ENCODE data around the gene GRK5. TPM values are rescaled to one million over a fixed set of nuclear protein-coding genes. Genes with fewer than 3 reads are reported as not detected.

GRK5 gene
- total RNA-seq, 1 experiment from 2014 or later: 1.2 TPM

DNA sequence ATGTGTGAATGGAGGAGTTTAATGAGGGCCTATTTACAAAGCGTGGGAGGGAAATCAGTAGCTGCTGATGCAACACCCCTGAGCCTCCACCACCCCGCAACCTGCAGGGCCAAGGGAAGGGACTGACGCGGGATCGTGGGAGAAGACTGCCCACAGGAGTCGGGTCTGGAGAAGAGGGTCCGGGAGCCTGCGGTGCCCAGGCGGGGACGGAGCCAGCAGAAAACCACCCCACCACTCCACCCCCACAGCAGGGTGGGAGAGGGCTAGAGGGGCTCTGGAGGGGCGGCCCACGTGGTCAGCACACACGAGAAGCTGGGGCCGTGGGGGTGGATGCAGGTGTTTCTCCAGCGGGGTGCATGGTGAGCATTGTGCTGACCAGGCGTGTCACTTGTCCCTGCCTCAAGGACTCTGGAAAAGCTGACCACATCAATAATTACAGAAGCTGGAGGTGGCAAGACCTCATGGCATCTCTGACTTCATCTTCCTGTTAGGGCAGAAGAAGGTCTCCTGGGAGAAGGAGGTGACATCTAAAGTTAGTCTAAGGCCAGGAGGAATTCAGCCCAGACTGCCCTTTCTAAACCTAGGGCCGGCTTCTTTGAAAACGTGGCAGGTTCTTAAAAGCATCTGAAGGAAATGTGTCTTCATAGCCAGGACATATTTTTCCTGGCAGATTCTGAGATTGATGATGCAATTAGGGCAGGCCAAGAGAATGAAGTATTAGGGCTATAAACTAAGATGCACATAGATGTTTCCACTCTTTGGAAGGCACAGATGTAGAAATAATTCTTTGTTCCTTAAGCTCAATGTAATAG, 184.3 kb downstream of the GRK5 start:
- Mint-ChIP-seq H3K4me1 (0 out of 4 replicates have a peak, but pooled peaks cover 0 to 3% of the 10 kb centered on the region in 2 experiments), H3K27ac (no peak overlapping the region; a peak in 1 of 7 replicates), H3K27me3 (ENCODE audit: low read depth) (peaks cover 2% of the 10 kb centered on the region), H3K4me3 (no peak overlapping the region), H3K9me3 (peaks cover 0 to 2% of the 10 kb centered on the region in 2 experiments; a peak in 2 of 5 replicates), H3K36me3 (ENCODE audit: insufficient read depth in 1 of 3, low read depth in 3 of 3) (no peaks in the 10 kb centered on the region)
- H3K14ac ChIP-seq (ENCODE audit: insufficient read depth, low read length): peak overlapping the region; percentile 25; the same call in 1 of the 2 replicates
- no peak overlapping the region for H4K91ac ChIP-seq (ENCODE audit: insufficient read length, low read depth, low read length)
- no peak overlapping the region for H2AK5ac ChIP-seq (ENCODE audit: insufficient read length, low read length)
- H3T11ph ChIP-seq (ENCODE audit: low read length): no peak overlapping the region
- TF ChIP-seq, protein P1, sequence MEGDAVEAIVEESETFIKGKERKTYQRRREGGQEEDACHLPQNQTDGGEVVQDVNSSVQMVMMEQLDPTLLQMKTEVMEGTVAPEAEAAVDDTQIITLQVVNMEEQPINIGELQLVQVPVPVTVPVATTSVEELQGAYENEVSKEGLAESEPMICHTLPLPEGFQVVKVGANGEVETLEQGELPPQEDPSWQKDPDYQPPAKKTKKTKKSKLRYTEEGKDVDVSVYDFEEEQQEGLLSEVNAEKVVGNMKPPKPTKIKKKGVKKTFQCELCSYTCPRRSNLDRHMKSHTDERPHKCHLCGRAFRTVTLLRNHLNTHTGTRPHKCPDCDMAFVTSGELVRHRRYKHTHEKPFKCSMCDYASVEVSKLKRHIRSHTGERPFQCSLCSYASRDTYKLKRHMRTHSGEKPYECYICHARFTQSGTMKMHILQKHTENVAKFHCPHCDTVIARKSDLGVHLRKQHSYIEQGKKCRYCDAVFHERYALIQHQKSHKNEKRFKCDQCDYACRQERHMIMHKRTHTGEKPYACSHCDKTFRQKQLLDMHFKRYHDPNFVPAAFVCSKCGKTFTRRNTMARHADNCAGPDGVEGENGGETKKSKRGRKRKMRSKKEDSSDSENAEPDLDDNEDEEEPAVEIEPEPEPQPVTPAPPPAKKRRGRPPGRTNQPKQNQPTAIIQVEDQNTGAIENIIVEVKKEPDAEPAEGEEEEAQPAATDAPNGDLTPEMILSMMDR (conservative IDR thresholded peaks at IDR 0.05): no peak
- no peaks in the 10 kb centered on the region for H3K9me3 ChIP-seq (ENCODE audit: control insufficient read depth, low read depth, low read length)
- H2AFZ ChIP-seq (ENCODE audit: low read length): no peak overlapping the region
- no peak overlapping the region for H2BK12ac ChIP-seq (ENCODE audit: insufficient read length, low read depth, low read length)
- no peak overlapping the region for H3K18ac ChIP-seq (ENCODE audit: insufficient read length, low read depth, low read length)
- WGBS (ENCODE audit: extremely low coverage, insufficient read length, low lambda C conversion rate): no CpG with 5 or more reads among the region's 18 CpGs
- H3K27me3 ChIP-seq (ENCODE audit: insufficient read depth, low read length): no peaks in the 10 kb centered on the region
- no peak overlapping the region for H4K5ac ChIP-seq (ENCODE audit: insufficient read length, low read depth, low read length)
- H3K4me2 ChIP-seq (ENCODE audit: insufficient read depth, insufficient read length, low read length): no peak overlapping the region
- H3K9ac ChIP-seq (ENCODE audit: extremely low read depth, insufficient read length, low read length): no peak overlapping the region
- H2BK5ac ChIP-seq (ENCODE audit: insufficient read length, low read length): no peak overlapping the region
- H3K56ac ChIP-seq (ENCODE audit: insufficient read length, low read depth, low read length): no peak overlapping the region
- H3K4ac ChIP-seq (ENCODE audit: low read depth, low read length): no peak overlapping the region
- no peak overlapping the region for H2BK20ac ChIP-seq (ENCODE audit: low read depth, low read length, poor library complexity, severe bottlenecking)
- no peak overlapping the region for H3K23ac ChIP-seq (ENCODE audit: insufficient read length, low read depth, low read length)
- 0 out of 2 replicates have a peak overlapping the region, but pooled peaks have one; percentile 40 for H2BK15ac ChIP-seq (ENCODE audit: low read depth, low read length)
- H3K27ac ChIP-seq (ENCODE audit: insufficient read length, low read depth, low read length): no peak overlapping the region
- H3K79me1 ChIP-seq (ENCODE audit: insufficient read depth, low read depth, low read length, poor library complexity, severe bottlenecking): no peaks in the 10 kb centered on the region
- H4K8ac ChIP-seq (replicated peaks; ENCODE audit: insufficient read length, low read depth, low read length): no peak overlapping the region
- no peaks in the 10 kb centered on the region for H3K79me2 ChIP-seq (ENCODE audit: insufficient read depth, low read length)
- no peaks in the 10 kb centered on the region for H3K23me2 ChIP-seq (ENCODE audit: insufficient read length, low read depth, low read length, poor library complexity, severe bottlenecking)
- H3K4me1 ChIP-seq (ENCODE audit: insufficient read depth, low read length): no peaks in the 10 kb centered on the region
- no peaks in the 10 kb centered on the region for H4K20me1 ChIP-seq (ENCODE audit: control insufficient read depth, insufficient read depth, insufficient read length)
- no peak overlapping the region for H2BK120ac ChIP-seq (ENCODE audit: low read depth, low read length, poor library complexity, severe bottlenecking)
- no peak for DNase-seq

All from H9 (cell line).